Heart right ventricle (tissue), 16 donors: ENCODE measurements around the gene LRRC10. TPM values are rescaled to one million over a fixed set of nuclear protein-coding genes. Genes with fewer than 3 reads are reported as not detected.

Experiments used
- ATAC-seq, 8 donors: fragments of 200-7000 bp; cut with Tn5 transposase; one replicate each; pipeline ENCODE4 v1.9.1; 2020; ENCODE audit warnings: mild to moderate bottlenecking in 8 of 8, moderate library complexity in 8 of 8, moderate number of reproducible peaks in 1 of 8
- DNase-seq, 2 donors: peaks; one replicate each; pipeline ENCODE4 v3.0.0-alpha.2; 2020
- H3K27ac ChIP-seq, 10 donors: fragments of 200-600 bp; sonication (generic) in 2 of 10; one replicate each; pipeline versions ENCODE4 v1.5.0 to v1.8.0; 2020 to 2022; ENCODE audit warnings: mild to moderate bottlenecking in 3 of 10
- H3K27me3 ChIP-seq, 7 donors: fragments of 200-600 bp; one replicate each; pipeline ENCODE4 v1.8.0; 2021 to 2022; ENCODE audit warnings: mild to moderate bottlenecking in 2 of 7
- H3K36me3 ChIP-seq, 9 donors: fragments of 200-600 bp; sonication (generic) in 1 of 9; one replicate each; pipeline versions ENCODE4 v1.5.0 to v1.8.0; 2020 to 2022; ENCODE audit warnings: mild to moderate bottlenecking in 2 of 9
- H3K4me1 ChIP-seq, 9 donors: fragments of 200-600 bp; sonication (generic) in 1 of 9; one replicate each; pipeline versions ENCODE4 v1.5.0 to v1.8.0; 2020 to 2022; ENCODE audit warnings: mild to moderate bottlenecking in 4 of 9
- H3K4me3 ChIP-seq, 10 donors: fragments of 200-600 bp; sonication (generic) in 2 of 10; one replicate each; pipeline versions ENCODE4 v1.5.0 to v1.8.0; 2020 to 2022; ENCODE audit warnings: mild to moderate bottlenecking in 7 of 10, moderate library complexity in 2 of 10
- H3K9me3 ChIP-seq, 11 donors: fragments of 200-600 bp in 10 of 11; sonication (generic) in 2 of 11; one replicate each; pipeline versions ENCODE4 v1.5.0 to v1.8.0; 2013 to 2022; ENCODE audit warnings: mild to moderate bottlenecking in 2 of 11, control low read depth in 1 of 11, moderate library complexity in 1 of 11
- WGBS, 2 donors: extraction: QIAGEN DNeasy Blood & Tissue Kit; methylation state at CpG; one replicate each; pipeline ENCODE4 v1.1.7; 2013; ENCODE audit warnings: inconsistent platforms in 1 of 2; 5-methylcytosine and 5-hydroxymethylcytosine counted together
- intact Hi-C, 10 donors: fragments of 100-400 bp; cut with DNase I; formaldehyde crosslinking; loops; one replicate each; pipeline versions ENCODE4 v1.11.1 to v1.14.2; 2022
- polyA plus RNA-seq, 2 donors: library from polyadenylated mRNA; stranded (reverse); fragments of 200-250 nt; gene quantifications; one replicate each; pipeline ENCODE4 v1.2.3, GENCODE V29; 2013
- total RNA-seq, 10 donors: library from RNA; stranded (reverse); fragmentation: NEBNext Ultra II Directional in 3 of 10; extraction: Animal tissue kit (Norgen Biotek cat#: 25700) in 3 of 10; gene quantifications; one replicate each; pipeline versions ENCODE4 v1.2.1 to v1.2.4, GENCODE V29; 2021 to 2023
- TF ChIP-seq, protein P1 (sequence below), 9 donors: fragments of 200-600 bp; sonication (generic) in 2 of 9; IDR thresholded peaks; one replicate each; pipeline versions ENCODE4 v1.5.0 to v1.8.0; 2021 to 2022; ENCODE audit warnings: antibody characterized with exemption in 9 of 9, mild to moderate bottlenecking in 5 of 9, moderate library complexity in 1 of 9
- donor health status: Arrhythmogenic right ventricular cardiomyopathy.
- donor health status: ischemic (EF 13 %, LVEDD 7.1; RV severe dilation, severe dysfunction).
- donor health status: healthy with polysubstance abuse.
- donor health status: DM: no; HTN: yes; CAD: no.
- donor health status: DM: no; HTN: no; CAD: no.
- donor health status: ischemic (EF 25% LVEDD 6.9; RV normal size, moderate dysfunction).
- donor health status: ischemic (EF 25% LVEDD 5.7; RV mildly dilated, moderate dysfunction).
- donor health status: healthy.
- donor health status: DM: yes; HTN: yes; CAD: no.
- donor health status: Ischemic cardiomyopathy.
- donor health status: ischemic (EF 35%, LVEDD 5.7; RV mildly dilated, moderate dysfunction).
- donor health status: nonischemic (EF 11% LVEDD 7.7; RV severe dilation, severe dysfunction).
- donor health status: DM: yes; HTN: yes; CAD: no.
- donor health status: PGD.
- donor health status: ischemic (EF 29% LVEDD 5.4; RV normal size, mild dysfunction).
- donor health status: nonischemic (EF 23%, LVEDD 6.1; RV moderate dilation, normal function).

Gene LRRC10
- total and polyA plus RNA-seq, 12 donors: 3.4 to 75.7 (median 39.2) TPM

DNA sequence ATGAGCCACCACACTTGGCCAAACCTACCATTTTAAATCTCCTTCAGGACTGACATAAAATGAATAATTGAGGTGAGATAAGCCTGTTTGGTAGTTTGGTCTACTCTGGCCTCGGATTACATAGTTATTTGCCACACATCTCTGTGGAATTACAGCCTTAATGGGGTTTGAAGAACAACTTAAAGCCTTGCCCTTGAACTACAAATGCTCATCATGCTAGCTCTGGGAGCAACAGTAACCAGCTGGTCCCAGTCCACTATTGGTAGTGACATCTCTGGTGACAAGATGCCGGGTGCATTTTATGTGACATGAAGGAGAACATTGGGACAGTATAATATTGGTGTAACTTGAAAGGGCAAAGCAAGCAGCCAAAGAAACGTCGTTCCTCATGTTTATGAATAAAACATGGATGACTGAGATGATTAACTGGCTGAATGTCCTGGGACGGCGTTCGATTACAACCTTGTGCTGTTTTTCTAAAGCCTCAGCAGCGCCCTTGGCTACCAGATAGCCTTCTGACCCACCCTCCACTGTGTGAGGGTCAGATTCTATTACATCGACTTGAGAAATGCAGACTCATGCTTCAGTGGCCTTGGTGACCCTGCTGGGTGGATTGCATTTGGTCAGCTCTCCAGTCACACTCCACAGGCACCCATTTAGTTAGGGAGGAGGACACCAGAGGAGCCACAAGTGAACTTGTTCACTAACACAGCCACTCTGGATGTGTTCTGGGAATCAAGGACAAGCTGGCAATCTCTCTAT is 46.9 kb upstream of the LRRC10 start:
- Histone ChIP-seq H3K4me3 (no peak overlapping the region), H3K27ac (no peak overlapping the region), H3K4me1 (peaks cover 0 to 17% (median 0%) of the 10 kb centered on the region in 9 donors), H3K36me3 (no peaks in the 10 kb centered on the region), H3K9me3 (no peaks in the 10 kb centered on the region), H3K27me3 (no peaks in the 10 kb centered on the region)
- intact Hi-C loops: no loop called here
- DNase-seq: no peak
- WGBS, 2 donors: 68 to 71% methylated on average over 9 of the region's 9 CpGs
- peak in 1 of 8 donors; percentile 14 for ATAC-seq
- TF ChIP-seq, protein P1, sequence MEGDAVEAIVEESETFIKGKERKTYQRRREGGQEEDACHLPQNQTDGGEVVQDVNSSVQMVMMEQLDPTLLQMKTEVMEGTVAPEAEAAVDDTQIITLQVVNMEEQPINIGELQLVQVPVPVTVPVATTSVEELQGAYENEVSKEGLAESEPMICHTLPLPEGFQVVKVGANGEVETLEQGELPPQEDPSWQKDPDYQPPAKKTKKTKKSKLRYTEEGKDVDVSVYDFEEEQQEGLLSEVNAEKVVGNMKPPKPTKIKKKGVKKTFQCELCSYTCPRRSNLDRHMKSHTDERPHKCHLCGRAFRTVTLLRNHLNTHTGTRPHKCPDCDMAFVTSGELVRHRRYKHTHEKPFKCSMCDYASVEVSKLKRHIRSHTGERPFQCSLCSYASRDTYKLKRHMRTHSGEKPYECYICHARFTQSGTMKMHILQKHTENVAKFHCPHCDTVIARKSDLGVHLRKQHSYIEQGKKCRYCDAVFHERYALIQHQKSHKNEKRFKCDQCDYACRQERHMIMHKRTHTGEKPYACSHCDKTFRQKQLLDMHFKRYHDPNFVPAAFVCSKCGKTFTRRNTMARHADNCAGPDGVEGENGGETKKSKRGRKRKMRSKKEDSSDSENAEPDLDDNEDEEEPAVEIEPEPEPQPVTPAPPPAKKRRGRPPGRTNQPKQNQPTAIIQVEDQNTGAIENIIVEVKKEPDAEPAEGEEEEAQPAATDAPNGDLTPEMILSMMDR (IDR thresholded peaks at IDR 0.05): no peak

DNA sequence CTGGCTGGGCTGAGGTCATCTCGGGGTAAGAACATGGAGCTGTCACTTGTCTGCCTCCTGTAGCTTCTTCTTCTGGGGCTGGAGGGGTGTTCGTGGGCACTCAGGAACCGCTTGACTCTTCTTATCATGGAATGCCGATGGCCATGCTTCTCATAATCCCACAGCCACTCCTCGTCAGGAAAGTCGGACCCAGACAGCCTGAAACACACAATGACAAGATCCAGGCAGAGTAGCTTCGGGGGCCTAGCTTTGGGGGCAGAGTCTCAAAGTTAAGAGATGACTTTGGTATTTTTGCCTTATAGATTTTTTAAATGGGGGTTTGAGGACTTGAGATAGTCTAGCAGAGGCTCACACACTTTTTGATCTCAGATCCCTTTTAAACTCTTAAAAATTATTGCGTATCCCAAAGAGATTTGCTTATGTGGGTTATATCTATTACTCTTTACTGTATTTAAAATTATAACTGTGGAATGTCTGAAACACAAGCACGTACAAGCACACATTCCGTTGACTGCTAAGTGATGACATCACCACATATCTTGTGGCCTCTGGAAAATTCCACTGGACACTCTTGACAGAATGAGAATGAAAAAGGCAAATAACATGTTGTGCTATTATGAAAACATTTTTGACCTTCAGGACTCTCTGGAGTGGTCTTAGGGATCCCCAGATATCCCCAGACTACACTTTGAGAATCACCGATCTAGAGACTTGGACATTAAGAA is 45.1 kb upstream of the LRRC10 start:
- ATAC-seq: peak in 5 of 8 donors; percentile 11 to 64 (median 41)
- Histone ChIP-seq H3K9me3 (no peaks in the 10 kb centered on the region), H3K4me1 (peaks cover 0 to 11% (median 0%) of the 10 kb centered on the region in 9 donors), H3K27ac (peak overlapping the region in 2 of 10 donors; percentile 9 to 21), H3K36me3 (no peaks in the 10 kb centered on the region), H3K4me3 (no peak overlapping the region), H3K27me3 (no peaks in the 10 kb centered on the region)
- TF ChIP-seq, protein P1 (IDR thresholded peaks at IDR 0.05): no peak
- intact Hi-C loops: no loop called here
- DNase-seq: no peak
- WGBS, 2 donors: 37 to 46% methylated on average over 11 of the region's 11 CpGs

DNA sequence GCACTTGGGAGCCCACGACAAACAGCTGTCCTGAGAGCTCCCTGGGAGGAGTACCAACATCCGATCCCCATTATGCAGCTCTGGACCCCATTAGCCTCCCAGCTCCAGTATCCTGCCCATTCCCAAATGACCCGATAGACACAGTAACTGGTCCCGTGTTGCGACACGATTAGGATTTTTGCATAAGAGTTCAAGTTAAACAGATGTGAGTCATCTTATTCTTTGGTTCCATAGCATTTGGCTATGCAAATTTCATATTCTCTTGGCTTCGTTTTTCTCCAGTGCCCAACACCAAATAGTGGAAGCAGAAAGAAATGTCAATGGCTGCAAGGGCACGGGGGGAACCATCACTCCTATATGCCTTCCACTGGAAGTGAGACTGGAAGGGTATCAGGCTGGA is 43.0 kb upstream of the LRRC10 start:
- no peaks in the 10 kb centered on the region for H3K27me3 ChIP-seq
- ATAC-seq: no peak

DNA sequence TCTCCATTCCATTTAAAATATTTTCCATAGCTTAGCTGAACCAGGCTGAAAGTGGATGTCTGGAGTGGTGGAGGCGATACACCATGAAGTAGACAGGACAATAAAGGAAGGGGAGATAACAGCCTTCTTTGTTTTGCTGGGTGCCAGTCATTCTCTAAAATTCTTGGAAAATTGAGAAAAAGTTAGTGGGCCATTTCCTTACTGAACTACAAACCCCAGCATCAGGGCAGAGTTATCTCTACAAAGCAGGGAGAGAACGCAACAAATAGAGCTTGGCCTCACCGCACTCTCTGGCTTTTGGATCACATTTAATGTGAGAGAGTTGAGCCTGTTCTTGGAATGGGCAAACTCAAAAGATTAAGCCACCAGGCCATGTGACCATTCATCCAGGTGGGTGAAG is 41.2 kb upstream of the LRRC10 start:
- intact Hi-C loops: no loop called here
- H3K4me3 ChIP-seq: no peak overlapping the region
- 83 to 88% methylated on average over 3 of the region's 3 CpGs for WGBS, 2 donors

More for the DNA sequence above, 43.0 kb upstream of the LRRC10 start:
- H3K4me3 ChIP-seq: no peak overlapping the region
- intact Hi-C loops: no loop called here
- no peak overlapping the region for H3K27ac ChIP-seq
- H3K36me3 ChIP-seq: no peaks in the 10 kb centered on the region
- no peak for DNase-seq
- TF ChIP-seq, protein P1 (IDR thresholded peaks at IDR 0.05): no peak
- peaks cover 0 to 23% (median 0%) of the 10 kb centered on the region in 9 donors for H3K4me1 ChIP-seq
- WGBS, 2 donors: 89 to 93% methylated on average over 8 of the region's 8 CpGs
- H3K9me3 ChIP-seq: peaks cover 0 to 3% (median 0%) of the 10 kb centered on the region in 11 donors

More for the DNA sequence above, 41.2 kb upstream of the LRRC10 start:
- DNase-seq: no peak
- no peak for ATAC-seq
- H3K4me1 ChIP-seq: peaks cover 0 to 23% (median 0%) of the 10 kb centered on the region in 9 donors
- TF ChIP-seq, protein P1 (IDR thresholded peaks at IDR 0.05): no peak
- H3K9me3 ChIP-seq: peaks cover 0 to 3% (median 0%) of the 10 kb centered on the region in 11 donors
- no peaks in the 10 kb centered on the region for H3K36me3 ChIP-seq
- H3K27ac ChIP-seq: no peak overlapping the region
- no peaks in the 10 kb centered on the region for H3K27me3 ChIP-seq
